A549 (cell line): ENCODE results near the gene KCNJ6.

Experiments
- CBX2 ChIP-seq: fragments of 200-600 bp; sonication (generic); IDR thresholded peaks from 2 replicates; pipeline ENCODE4 v1.6.1; 2016; ENCODE audit warnings: low read depth, mild to moderate bottlenecking, borderline replicate concordance
- EP300 ChIP-seq, 2 experiments: fragments of >200 bp; sonication (Bioruptor Twin); formaldehyde crosslinking; IDR thresholded peaks; 2 replicates in 1 of 2; 3 replicates in 1 of 2; pipeline ENCODE4 v1.6.1; 2016 to 2017
- ESRRA ChIP-seq: fragments of 150-350 bp; IDR thresholded peaks from 2 replicates; pipeline ENCODE4 v1.6.1; 2014; ENCODE audit warnings: mild to moderate bottlenecking, low read length, borderline replicate concordance
- HDAC2 ChIP-seq: fragments of 200-600 bp; sonication (generic); IDR thresholded peaks from 2 replicates; pipeline ENCODE4 v1.6.1; 2016
- HOXA7 ChIP-seq: fragments of 250-450 bp; sonication (Bioruptor Pico); IDR thresholded peaks from 2 replicates; pipeline ENCODE4 v1.5.0; 2020; ENCODE audit warnings: mild to moderate bottlenecking, moderate library complexity
- KDM5A ChIP-seq: fragments of 200-600 bp; sonication (generic); IDR thresholded peaks from 2 replicates; pipeline ENCODE4 v1.6.1; 2016; ENCODE audit warnings: antibody characterized with exemption, mild to moderate bottlenecking
- MYC ChIP-seq: IDR thresholded peaks from 2 replicates; pipeline ENCODE4 v1.6.1; 2012; ENCODE audit warnings: mild to moderate bottlenecking, inconsistent platforms, low read length, improper control_type of control experiment, borderline replicate concordance
- POLR2A ChIP-seq: IDR thresholded peaks from 2 replicates; pipeline ENCODE4 v1.6.1; 2012; ENCODE audit warnings: mild to moderate bottlenecking, low read length
- RARB ChIP-seq: fragments of 250-450 bp; sonication (Bioruptor Pico); IDR thresholded peaks from 2 replicates; pipeline ENCODE4 v1.8.0; 2021; ENCODE audit warnings: mild to moderate bottlenecking, moderate library complexity
- RCOR1 ChIP-seq: fragments of 150-350 bp; IDR thresholded peaks from 2 replicates; pipeline ENCODE4 v1.6.1; 2014; ENCODE audit warnings: antibody characterized with exemption, low read length, low read depth
- SMC3 ChIP-seq: fragments of >200 bp; sonication (Bioruptor Twin); formaldehyde crosslinking; IDR thresholded peaks from 3 replicates; pipeline ENCODE4 v1.6.1; 2018; ENCODE audit warnings: inconsistent platforms
- SREBF2 ChIP-seq: fragments of 450-650 bp; IDR thresholded peaks from 2 replicates; pipeline ENCODE4 v1.6.1; 2014; ENCODE audit warnings: mild to moderate bottlenecking, moderate library complexity
- TF ChIP-seq, protein P1 (sequence below): fragments of >200 bp; sonication (Bioruptor Twin); formaldehyde crosslinking; IDR thresholded peaks from 3 replicates; pipeline ENCODE4 v1.5.1; 2016
- TF ChIP-seq, protein P2 (sequence below): fragments of >200 bp; sonication (Bioruptor Twin); formaldehyde crosslinking; IDR thresholded peaks from 3 replicates; pipeline ENCODE4 v1.6.1; 2016

DNA sequence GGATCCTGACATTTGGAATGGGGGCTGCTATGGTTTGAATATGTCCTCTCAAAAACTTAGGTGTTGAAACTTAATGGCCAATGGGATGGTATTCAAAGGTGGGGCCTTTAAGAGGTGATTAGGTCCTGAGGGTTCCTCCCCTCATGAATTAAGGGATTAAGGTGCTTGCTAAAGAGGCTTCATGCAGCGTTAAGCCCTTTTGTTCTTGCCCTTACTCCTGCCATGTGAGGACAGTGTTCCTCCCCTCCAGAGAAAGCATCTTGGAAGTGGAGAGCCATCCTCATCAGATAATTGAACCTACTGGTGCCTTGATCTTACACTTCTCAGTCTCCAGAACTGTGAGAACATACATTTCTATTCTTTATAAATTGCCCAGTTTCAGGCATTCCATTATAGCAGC is 146.6 kb downstream of the KCNJ6 start:
- TF ChIP-seq SMC3 (no peak), POLR2A (no peak), ESRRA (no peak), RARB (CRISPR knock-in tag) (no peak), RCOR1 (no peak), SREBF2 (no peak), KDM5A (no peak), MYC (no peak), EP300 (IDR thresholded peaks at IDR 0.05) (no peak), HDAC2 (no peak), HOXA7 (no peak), CBX2 (no peak)
- TF ChIP-seq, protein P1, sequence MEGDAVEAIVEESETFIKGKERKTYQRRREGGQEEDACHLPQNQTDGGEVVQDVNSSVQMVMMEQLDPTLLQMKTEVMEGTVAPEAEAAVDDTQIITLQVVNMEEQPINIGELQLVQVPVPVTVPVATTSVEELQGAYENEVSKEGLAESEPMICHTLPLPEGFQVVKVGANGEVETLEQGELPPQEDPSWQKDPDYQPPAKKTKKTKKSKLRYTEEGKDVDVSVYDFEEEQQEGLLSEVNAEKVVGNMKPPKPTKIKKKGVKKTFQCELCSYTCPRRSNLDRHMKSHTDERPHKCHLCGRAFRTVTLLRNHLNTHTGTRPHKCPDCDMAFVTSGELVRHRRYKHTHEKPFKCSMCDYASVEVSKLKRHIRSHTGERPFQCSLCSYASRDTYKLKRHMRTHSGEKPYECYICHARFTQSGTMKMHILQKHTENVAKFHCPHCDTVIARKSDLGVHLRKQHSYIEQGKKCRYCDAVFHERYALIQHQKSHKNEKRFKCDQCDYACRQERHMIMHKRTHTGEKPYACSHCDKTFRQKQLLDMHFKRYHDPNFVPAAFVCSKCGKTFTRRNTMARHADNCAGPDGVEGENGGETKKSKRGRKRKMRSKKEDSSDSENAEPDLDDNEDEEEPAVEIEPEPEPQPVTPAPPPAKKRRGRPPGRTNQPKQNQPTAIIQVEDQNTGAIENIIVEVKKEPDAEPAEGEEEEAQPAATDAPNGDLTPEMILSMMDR = no peak
- TF ChIP-seq, protein P2, sequence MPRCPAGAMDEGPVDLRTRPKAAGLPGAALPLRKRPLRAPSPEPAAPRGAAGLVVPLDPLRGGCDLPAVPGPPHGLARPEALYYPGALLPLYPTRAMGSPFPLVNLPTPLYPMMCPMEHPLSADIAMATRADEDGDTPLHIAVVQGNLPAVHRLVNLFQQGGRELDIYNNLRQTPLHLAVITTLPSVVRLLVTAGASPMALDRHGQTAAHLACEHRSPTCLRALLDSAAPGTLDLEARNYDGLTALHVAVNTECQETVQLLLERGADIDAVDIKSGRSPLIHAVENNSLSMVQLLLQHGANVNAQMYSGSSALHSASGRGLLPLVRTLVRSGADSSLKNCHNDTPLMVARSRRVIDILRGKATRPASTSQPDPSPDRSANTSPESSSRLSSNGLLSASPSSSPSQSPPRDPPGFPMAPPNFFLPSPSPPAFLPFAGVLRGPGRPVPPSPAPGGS = no peak
